ENCODE measurements around the gene RGS17. TPM values are rescaled to one million over a fixed set of nuclear protein-coding genes. Genes with fewer than 3 reads are reported as not detected.
"Not testable (repeated sequence)": the region's sequence is repeated elsewhere in the genome, so short reads cannot be mapped to it uniquely, and the experiment has no call there.

Gene RGS17
- total RNA-seq, 1 donor from 2014 or later, result 112 TPM

- no peak for FAIRE-seq
- no peak for DNase-seq (ENCODE audit: low spot score in 2 of 2)
These were observed 87.4 kb downstream of the RGS17 start for GRCh38 chr6:153043719-153044118.

DNA sequence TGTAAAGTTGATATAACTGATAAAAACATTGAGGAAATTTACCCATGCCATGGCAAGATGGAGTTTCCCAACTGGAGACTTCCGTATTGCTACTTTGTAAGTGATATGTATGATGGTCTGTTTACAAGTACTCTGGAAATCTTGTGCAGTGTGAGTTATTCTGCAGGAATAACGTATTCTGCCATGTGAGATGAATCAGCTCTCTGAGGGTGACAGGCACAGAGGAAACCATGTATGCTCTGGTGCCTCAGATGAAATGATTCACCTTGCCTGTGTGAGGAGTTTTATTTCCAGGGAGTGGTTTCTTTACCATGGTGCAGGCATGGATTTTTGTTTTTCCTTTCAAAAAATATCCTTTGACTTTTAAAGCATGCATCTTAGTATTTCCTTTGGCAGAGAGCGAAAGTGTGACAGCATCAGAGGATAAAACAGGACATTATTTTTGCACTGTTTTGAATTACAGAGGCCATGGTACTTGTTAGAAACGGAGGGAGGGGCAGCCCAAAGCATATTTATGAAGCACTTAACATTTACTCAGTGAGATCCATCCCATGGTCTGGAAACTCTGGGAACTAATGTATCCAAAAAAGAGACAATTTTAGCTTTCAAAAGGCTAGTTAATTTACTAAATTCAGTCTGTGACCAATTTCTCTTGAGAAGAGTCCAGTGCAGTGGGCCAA, 92.6 kb downstream of the RGS17 start:
- DNase-seq (ENCODE audit: low spot score in 2 of 2), result no peak
- no peak for FAIRE-seq

- no peak for DNase-seq (ENCODE audit: low spot score in 2 of 2)
- no peak for FAIRE-seq
These were observed 96.9 kb downstream of the RGS17 start for GRCh38 chr6:153034139-153034538.

GRCh38 chr6:153032255-153032882, 98.7 kb downstream of the RGS17 start:
- DNase-seq (ENCODE audit: low spot score in 2 of 2), result peak in 1 of 2 donors; percentile 8
- peak; percentile 90 for FAIRE-seq

- FAIRE-seq (no peak), DNase-seq (ENCODE audit: low spot score in 2 of 2) (no peak)
These were observed 99.6 kb downstream of the RGS17 start for GRCh38 chr6:153031335-153031955.

DNA sequence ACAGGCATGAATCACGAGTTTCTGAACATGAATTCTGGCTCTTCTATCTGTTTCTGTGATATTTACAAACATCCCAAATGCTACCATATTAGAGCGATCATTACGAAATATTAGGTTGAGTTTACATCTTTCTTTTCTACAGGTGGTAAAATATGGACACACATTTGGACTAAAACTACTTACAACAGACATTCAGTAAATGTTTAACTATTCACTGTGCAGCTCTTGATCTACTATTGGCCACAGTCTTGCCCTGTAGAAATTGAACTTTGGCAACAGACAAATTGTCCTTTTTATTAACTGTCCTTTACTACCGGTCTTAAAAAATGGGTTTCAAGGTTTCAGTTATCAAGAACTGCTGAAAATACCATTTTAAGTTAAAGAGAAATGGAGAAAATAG, 102.1 kb downstream of the RGS17 start:
- no peak for DNase-seq (ENCODE audit: low spot score in 2 of 2)
- no peak for FAIRE-seq

DNA sequence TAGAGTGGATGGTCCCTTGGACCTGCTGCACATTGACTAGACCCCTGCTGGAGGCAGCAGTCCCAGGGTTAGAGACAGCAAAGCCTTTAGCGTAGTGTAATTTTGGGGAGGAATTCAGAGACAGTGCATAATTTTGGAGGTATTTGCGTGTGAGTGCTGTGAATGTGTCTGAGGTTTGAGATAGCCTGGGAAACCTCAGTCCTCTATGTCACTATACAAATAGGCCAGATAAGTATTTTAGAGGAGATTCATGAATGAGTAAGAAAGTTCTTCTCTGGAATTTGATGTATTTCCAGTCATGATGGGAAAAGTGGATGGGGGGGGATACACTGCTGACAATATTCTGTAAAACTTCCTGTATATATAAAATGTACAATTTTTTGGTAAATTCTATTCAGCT, 102.8 kb downstream of the RGS17 start:
- DNase-seq (ENCODE audit: low spot score in 2 of 2) (no peak), FAIRE-seq (no peak)

DNA sequence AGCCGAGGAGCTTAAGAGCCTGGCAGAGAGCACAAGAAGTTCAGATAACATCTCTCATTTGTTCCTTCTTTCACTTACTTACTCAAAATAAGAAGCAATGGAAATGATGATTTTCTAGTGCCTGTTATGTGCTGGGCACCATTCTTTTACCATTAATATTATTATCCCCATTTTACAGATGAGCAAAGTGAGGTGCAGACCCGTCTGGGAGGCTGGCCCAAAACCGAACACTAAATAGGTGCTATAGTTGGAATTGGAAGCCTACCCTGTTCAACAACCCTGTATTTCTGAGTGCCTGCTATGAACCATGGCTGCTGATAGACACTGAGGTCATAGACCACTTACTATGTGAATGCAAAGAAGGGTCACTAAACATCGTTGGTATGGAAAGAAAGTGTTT, 103.6 kb downstream of the RGS17 start:
- DNase-seq (ENCODE audit: low spot score in 2 of 2) (no peak), FAIRE-seq (no peak)

DNA sequence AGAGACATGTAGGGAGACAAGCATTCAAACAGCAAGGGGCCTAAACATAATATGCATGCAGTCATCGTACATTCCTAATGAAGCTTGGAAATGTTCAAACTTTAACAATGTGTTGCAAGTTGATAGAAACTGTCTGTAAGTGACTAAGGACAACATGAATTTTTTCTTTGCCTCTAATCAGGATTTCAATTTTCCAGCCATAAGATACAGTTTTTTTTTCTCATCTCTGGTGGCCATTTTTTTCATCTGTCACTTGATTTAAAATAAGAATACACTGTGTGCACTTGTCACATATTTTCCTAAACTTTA, 106.4 kb downstream of the RGS17 start:
- DNase-seq (ENCODE audit: low spot score in 2 of 2) (no peak), FAIRE-seq (no peak)

DNA sequence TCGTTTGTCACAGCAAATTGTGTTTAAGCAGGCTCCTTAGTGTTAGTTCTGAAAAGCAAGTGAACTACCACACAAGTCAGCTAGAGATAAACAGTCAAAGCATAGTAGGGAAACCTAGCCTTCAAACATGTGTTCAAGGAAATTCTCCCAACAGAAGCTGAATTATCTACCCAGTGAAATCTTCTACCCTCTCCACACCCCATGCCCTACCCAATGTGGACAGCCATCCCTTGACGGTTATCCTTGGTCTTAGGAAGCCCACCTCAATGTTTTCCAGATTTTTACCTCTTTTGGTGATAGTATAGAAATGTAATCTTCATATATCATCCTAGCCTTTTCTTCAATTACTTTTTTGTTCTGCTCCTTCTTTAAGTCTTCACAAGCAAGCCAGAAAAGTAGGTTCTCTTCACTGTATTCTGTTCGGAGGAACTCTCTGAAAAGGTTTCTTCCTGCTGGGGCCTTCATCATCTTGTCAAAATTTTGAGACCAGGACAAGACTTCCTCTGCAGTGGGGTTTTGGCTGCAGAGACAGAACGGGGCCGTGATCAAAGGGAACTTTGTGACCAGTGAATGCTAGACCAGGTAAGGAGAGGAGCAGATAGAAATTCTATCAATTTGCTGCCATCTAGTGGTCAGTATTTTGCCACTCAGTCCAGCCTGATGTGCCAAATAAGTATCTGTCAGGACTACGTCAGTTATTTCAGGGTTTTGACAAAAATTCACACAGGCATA, 106.9 kb downstream of the RGS17 start:
- FAIRE-seq (no peak), DNase-seq (ENCODE audit: low spot score in 2 of 2) (peak in 1 of 2 donors; percentile 35)

GRCh38 chr6:153018355-153018754, 112.7 kb downstream of the RGS17 start:
- FAIRE-seq (no peak), DNase-seq (ENCODE audit: low spot score in 2 of 2) (no peak)

DNA sequence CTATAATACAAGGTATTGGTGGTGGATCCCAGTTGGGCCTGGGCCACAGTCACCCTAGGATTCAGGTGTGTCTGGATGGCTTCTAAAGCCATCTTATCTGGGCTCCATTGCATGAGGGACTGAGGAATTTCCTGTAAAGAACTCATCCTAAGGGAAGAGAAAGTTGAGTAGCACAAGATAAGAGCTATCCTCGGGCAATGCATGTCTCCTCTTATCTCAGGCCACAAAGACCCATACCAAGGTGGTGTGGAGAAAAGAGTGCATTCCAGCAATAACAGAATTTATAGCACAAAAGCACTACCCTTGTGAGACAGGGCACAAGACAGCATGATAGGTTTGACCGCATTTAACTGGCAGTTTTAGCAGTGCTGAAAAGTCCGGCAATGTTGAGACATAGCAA, 114.2 kb downstream of the RGS17 start:
- DNase-seq (ENCODE audit: low spot score in 2 of 2) (no peak), FAIRE-seq (no peak)

DNA sequence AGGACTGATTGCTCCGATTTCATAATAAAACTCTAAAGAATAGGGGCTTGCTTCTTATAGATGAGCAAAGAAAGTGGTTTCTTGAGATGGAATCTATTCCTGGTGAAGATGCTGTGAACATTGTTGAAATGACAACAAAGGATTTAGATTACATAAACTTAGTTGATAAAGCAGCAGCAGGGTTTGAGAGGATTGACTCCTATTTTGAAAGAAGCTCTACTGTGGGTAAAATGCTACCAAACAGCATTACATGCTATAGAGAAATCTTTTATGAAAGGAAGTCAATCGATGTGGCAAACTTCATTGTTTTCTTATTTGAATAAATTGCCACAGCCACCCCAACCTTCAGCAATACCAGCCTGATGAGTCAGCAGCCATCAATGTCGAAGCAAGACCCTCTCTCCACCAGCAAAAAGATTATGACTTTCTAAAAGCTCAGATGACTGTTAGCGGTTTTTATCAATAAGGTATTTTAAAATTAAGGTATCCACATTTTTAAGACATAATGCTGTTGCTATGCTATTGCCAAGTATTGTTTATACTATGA, 115.9 kb downstream of the RGS17 start:
- no peak for DNase-seq (ENCODE audit: low spot score in 2 of 2)
- no peak for FAIRE-seq

DNA sequence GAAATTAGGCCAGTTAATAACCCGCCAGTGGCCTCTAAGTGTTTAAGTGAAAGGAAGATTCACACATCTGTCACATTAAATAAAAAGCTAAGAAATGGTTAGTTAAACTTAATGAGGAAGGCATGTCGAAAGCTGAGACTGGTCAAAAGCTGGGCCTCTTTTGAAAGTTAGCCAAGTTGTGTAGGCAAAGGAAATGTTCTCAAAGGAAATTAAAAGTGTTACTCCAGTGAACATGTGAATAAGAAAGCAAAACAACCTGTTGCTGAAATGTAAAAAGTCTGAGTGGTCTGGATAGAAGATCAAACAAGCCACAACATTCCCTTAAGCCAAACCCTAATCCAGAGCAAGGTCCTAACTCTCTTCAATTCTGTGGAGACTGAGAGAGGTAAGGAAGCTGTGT, 117.6 kb downstream of the RGS17 start:
- FAIRE-seq (no peak), DNase-seq (ENCODE audit: low spot score in 2 of 2) (no peak)

DNA sequence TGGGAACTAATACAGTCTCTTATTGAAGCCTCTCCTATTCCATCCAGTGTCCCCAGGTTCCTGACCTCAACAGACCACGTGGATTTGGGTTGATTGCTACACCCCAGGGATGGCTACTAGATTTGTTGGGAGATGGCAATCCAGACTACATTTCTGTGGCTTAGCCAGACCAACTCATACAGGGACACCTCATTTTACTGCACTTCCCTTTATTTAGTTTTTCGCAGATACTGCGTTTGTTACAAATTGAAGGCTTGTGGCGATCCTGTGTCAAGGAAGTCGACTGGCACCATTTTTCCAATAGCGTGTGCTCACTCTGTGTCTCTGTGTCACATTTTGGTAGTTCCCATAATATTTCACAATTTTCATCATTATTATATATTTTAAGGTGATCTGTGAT, 118.2 kb downstream of the RGS17 start:
- no peak for FAIRE-seq
- DNase-seq (ENCODE audit: low spot score in 2 of 2), result no peak

- DNase-seq (ENCODE audit: low spot score in 2 of 2) (no peak), FAIRE-seq (no peak)
These were observed 127.8 kb downstream of the RGS17 start for GRCh38 chr6:153003366-153003690.

GRCh38 chr6:153002613-153003365, 128.3 kb downstream of the RGS17 start, which contains the start of gene MTRF1L:
Gene MTRF1L, minus strand, starts transcription at chr6:153002709. Its CDS starts 24 bp downstream, at chr6:153002685.
- FAIRE-seq (no peak), DNase-seq (ENCODE audit: low spot score in 2 of 2) (peak; percentile 82 to 87)

- no peak for FAIRE-seq
- DNase-seq (ENCODE audit: low spot score in 2 of 2), result no peak
These were observed 129.1 kb downstream of the RGS17 start for GRCh38 chr6:153001767-153002612.

DNA sequence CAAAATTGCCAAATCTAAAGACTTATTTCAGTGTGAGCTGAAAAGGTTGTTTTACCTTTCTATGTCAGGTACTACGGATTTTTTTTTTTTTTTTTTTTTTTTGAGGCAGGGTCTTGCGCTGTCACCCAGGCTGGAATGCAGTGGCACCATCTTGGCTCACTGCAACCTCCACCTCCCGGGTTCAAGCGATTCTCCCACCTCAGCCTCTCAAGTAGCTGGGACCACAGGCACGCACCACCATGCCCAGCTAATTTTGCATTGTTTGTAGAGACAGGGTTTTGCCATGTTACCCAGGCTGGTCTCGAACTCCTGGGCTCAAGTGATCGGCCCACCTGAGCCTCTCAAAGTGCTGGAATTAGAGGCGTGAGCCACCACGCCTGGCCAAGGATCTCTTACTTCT, 130.3 kb downstream of the RGS17 start:
- DNase-seq (ENCODE audit: low spot score in 2 of 2), result not testable (repeated sequence)

DNA sequence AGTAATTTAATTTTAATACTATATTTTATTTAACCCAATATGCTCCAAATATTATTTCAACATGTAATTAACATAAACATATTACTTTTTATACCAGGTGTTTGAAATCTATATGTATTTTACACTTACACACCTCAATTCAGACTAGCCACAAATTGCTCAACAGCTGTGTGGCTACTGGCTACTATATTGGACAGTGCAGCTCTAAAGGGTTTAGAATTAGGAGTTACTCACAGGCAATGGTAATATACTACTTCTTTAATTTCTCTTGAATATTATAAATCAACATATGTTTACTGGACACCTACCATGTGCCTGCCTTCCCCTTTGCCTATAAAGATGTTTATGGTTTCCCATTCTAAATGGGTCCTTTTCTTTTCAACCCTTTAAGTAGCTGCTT, 130.8 kb downstream of the RGS17 start:
- DNase-seq (ENCODE audit: low spot score in 2 of 2), result no peak
- no peak for FAIRE-seq

More for the DNA sequence above, 130.3 kb downstream of the RGS17 start:
- FAIRE-seq, result not testable (repeated sequence)

Data from frontal cortex (tissue), 4 donors.